ENCODE measurements around the gene DPP10.

DNA sequence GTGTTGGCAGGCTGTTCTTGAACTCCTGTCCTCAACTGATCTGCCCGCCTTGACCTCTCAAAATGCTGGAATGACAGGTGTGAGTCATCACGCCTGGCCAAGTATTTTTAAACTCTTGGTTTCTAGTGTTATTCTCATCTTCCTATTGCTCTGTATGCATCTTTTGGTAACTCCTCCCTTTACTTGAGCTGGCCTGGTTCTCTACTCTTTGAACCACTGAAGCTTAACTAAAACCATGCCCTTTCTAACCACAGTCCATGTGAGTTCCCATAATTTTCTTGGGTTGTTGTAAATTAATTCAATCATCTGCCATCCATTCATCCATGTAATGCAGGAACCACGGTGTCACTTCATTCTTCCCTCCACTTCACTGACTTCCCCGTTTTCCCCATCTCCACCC lies 1131.3 kb downstream of the DPP10 start:
- TF ChIP-seq, protein P1, sequence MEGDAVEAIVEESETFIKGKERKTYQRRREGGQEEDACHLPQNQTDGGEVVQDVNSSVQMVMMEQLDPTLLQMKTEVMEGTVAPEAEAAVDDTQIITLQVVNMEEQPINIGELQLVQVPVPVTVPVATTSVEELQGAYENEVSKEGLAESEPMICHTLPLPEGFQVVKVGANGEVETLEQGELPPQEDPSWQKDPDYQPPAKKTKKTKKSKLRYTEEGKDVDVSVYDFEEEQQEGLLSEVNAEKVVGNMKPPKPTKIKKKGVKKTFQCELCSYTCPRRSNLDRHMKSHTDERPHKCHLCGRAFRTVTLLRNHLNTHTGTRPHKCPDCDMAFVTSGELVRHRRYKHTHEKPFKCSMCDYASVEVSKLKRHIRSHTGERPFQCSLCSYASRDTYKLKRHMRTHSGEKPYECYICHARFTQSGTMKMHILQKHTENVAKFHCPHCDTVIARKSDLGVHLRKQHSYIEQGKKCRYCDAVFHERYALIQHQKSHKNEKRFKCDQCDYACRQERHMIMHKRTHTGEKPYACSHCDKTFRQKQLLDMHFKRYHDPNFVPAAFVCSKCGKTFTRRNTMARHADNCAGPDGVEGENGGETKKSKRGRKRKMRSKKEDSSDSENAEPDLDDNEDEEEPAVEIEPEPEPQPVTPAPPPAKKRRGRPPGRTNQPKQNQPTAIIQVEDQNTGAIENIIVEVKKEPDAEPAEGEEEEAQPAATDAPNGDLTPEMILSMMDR (IDR thresholded peaks at IDR 0.05) = no peak
- TF ChIP-seq POLR2A (IDR thresholded peaks at IDR 0.05) = no peak

Measured in esophagus squamous epithelium (tissue), 4 donors.